NCI-H1436 (cell line): ENCODE results near the gene CTNNBL1.

Source experiments
- DNase-seq: peaks from one replicate; lab custom pipeline; 2025; lab: John Stamatoyannopoulos, UW

CTNNBL1 gene

DNA sequence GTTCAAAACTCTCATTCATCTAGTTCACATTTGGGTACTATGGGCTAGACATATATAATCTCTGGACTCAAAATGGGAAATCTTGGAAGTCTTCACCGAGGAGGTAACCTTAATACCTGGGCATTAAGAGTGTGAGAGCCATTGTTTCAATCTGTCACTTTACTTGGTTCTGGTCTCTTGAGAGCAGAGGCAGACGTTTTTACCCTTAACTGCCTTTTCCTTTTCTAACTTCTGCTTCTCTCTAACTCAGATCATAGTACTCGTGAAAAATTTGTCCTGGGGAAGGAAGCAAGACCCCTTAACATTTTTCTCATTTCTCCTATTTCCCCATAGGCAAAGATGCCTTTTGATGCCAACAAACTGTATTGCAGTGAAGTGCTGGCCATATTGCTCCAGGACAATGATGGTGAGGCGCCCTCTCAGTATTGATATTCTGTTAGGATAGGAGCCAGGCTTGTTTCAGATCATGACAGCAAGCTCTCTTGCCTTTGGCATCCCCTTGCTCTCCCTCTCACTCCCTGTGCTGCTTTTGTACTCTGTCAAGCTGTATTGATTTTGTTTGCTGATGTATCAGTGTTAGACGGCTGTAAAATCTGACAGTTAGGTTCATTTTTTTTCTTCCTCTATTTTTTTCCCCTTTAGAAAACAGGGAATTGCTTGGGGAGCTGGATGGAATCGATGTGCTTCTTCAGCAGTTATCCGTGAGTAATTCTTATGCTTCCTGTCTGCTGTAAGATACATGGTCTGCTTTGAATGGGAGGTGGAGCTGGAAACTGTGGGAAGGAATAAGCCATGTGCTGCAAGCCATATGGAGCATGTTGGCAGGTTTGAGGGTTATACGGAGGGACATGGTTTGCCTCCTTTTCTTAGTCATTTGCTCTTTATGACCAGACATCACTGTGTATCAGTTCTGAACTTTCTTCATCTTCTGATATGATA is 83.5 kb downstream of the CTNNBL1 start:
- no peak for DNase-seq

DNA sequence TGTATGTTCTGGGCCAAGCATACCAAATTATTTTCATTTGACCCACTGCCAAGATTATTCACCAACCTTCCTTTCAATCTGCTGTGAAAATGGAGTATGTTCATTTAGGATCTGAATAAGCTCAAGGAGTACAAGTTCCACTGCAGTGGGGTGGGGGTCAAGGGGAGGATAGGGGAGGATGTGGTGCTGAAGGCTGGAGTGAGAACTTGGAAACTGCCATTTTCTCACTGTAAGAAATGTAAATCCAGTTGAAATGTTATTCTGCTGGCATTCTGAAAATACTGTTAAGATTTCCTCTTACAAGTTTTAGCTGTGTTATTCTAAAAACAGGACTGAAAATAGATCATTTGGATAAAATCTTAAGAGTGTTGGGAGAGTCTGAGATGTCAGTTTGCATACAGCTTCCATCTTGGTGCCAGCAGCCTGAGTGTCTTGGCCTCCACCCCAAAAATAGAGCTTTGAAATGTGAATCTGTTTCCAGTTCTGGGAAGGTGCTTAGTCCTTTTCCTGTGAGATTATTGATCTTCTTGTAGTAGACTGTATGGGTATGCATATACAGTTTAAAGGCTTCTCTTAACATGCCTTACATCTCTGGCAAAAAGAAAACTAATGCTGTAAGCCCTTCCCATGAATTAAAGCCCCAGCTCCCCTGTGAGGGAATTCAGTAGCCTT is 84.3 kb downstream of the CTNNBL1 start:
- no peak for DNase-seq

DNA sequence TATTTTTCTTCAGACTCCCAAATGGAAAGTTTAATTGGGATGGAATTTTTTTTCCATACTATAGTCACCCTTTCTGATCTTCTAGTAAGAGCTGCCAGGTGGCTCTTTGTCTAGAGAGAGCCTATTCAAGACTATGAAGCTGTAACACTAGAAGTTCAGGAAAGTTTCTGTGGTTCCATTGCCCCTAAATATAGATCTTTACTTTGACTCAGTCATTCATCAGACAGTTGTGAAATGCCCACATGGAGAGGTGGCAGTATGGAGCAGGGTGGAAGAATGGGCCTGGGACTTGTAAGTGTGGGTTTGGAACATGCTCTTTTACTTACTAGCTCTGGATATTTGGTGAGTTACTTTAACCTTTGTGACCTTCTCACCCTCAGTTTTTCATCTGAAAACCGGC is 87.8 kb downstream of the CTNNBL1 start:
- no peak for DNase-seq

DNA sequence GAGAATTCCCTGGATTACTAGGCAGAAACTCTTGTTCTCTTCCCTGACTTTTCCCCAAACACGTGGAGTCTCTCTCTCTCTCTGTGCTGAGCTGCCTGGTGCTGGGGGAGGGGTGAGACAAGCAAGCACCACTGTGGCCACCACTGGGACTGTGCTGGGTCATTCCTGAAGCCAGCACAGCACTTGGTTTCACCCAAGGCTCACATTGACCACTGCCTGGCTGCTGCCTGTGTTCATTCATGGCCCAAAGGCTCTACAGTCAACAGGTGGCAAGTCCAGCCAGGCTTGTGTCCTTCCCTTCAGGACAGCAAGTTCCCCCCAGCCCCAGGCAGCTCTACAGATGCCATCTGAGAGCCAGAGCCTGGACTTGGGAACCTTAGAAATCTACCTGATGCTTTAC is 92.2 kb downstream of the CTNNBL1 start:
- DNase-seq = no peak

DNA sequence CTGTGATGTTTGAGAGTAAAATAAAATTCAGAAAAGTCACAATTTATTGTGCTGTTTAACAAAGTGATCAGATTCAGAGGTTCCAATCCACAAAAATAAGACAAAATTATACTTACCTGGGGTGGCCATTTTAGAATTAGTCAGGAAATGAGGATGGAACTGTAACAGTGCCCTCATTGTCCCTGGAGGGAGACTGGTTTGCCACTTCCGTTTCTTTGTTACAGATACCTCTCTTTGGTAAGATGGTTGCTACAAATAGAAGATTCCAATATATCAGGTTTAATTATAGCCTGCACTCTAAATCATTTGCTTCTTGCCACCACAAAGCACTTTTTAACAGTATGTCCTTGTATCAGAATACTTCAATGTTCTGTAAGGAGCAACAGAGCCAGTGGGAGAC is 95.6 kb downstream of the CTNNBL1 start:
- no peak for DNase-seq

DNA sequence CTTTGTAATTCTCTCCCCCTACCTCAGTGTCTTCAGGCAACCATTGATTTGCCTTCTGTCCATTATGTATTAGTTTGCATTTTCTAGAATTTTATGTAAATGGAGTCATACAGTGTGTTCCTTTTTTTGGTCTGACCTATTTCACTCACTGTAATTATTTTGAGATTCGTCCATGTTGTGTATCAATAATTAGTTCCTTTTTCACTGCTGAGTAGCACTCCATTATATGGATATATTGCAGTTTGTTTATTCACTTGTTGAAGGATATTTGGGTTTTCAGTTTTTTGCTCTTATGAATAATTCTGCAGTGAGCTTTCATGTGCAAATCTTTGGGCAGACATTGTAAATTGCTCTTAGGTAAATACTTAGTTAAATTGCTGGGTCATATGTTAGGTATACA is 97.1 kb downstream of the CTNNBL1 start:
- DNase-seq = no peak

DNA sequence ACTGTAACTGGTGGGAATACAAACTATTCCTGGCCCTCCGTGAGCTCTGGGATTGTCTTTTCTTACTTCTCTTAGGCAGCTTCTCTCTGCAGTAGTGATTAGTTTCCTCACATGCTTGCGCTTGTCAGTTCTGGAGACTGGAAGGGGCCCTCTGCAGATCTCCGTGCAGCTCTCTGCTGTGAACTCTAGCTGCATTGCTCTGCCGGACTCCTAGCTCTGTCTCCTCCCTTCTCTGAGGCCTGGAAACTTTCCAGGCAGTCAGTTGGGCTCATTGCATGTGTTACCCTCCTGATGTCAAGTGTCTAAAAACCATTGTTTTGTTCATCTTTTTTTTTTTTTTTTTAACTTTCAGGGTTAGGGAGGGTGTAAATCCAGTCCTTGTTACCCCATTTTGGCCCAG is 102.3 kb downstream of the CTNNBL1 start:
- DNase-seq = no peak

DNA sequence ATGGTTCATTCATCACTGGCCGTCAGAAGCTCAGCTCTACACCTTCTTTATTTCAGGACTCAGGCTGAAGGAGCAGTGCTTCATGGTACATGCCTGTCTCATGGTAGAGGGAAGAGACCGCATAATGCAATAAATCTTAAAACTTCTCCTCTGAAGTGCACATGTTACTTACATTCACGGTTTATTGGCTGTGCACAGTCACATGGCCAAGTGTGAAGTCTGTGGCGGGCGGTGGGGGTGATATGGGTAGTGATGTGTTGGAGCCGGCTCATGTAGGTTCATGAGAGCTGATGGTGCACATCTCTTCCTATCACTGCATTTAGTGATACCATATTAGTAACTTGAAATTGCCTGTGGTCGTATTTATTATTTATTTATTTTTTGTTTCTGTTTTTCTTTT is 102.9 kb downstream of the CTNNBL1 start:
- no peak for DNase-seq

DNA sequence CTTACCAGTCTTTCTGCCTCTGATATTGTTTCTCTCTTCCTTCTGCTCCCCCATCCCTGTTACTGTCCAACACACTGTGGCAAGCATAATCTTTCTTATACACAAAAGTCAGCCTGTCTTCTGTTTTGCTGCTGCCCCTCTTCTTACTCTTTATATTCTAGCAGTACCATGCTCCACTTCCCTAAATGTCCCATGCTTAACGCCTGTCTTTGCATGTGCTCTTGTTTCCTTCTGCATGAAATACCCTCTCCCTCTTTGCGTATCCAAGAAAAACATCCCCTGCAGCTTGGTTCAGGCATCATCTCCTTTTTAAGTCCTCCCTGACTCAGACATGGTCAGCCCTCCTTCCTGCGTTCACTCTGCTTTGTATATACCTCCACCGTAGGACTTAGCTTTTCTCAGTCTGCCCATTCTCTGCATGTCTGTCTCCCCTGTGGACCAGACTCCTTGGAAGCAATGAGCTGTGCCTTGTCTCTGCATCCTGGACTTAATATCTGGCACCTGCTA is 103.9 kb downstream of the CTNNBL1 start:
- no peak for DNase-seq

DNA sequence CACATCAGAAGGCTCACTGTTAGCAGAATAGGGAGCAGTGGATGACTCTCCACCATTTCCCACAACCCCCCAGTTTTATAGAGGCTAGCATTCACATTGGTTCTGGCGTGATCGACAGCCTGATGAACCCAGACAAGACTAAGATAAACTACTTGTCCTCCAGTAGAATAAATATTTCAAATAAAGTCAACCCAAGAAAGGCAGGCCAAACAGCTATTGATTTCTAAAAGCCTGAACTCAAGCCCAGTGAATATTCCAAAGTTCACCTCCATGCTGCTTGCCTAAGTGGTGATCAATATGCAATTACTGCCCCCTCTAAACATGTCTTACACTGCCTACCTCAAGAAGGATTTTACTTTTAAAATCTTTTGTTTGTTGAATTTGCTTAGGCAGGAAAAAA is 104.5 kb downstream of the CTNNBL1 start:
- no peak for DNase-seq

DNA sequence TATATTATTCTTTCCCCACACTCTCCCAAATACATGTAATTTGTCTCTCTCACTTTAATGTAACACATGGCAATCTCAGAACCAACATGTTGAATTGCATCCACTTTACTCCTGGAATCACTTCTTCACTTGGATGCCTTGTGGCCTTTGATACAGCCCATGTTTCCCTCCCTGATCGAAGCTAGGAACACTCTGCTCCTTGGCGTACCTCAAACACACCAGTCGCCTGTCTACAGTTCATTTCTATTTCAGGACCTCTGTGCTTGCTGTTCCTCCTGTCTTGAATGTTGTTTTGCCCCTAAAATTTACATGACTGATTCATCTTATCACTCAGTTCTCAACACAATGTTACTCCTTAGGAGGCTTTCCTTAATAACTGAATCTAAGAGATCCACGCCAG is 106.8 kb downstream of the CTNNBL1 start:
- no peak for DNase-seq

DNA sequence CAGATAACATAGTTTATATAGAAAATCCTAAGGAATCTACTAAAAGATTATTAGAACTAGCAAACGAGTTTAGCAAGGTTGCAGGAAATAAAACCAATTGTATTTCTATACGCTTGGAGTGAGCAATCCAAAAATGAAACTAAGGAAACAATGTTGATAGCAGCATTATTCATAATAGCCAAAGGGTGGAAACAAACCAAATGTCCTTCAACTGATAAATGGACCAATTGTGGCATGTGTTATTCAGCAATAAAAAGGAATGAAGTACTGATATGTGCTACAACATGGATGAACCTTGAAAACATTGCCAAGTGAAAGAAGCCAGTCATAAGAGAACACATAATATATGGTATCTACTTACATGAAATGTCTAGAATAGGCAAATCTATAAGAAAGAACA is 108.1 kb downstream of the CTNNBL1 start:
- no peak for DNase-seq

DNA sequence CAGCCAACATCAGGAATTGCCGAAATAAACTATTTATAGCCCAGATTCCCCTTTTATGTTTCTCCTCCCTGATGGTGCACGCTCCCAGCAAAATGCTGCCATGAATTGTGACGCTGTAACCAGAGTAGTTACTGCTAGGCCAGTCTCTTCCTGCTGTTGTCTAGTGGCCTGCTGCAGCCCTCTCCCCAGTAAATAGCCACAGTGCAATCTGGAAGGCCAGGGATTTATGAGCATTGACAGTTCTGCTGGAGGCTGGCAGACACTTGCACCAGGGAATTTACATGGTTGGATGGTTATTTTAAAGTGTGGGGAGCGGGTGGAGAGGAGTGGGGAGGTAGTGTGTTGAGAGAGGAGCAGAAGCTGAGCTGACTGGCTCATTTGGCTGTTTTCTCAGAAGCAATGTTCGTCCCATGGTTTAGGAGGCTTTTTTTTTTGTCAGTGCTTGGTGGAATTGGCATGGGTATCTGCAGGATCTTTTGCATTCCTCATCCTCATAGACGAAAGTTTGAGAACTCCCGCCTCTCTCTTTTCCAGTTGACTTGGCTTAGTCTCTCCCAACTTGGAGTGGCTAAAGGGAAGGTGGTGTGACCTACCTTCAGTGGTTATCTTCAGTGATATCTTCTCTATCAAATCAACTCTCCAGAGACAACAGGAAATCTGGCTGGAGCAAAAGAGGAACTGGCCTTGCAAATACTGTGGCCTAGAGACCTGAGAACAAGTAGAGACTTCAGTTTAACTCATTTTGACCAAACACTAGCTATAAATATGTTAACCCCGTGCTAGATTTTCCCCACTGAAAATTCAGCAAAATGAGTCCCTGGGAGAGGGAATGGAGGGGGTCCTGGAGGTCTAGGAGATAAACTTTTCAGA is 109.8 kb downstream of the CTNNBL1 start:
- DNase-seq = no peak

DNA sequence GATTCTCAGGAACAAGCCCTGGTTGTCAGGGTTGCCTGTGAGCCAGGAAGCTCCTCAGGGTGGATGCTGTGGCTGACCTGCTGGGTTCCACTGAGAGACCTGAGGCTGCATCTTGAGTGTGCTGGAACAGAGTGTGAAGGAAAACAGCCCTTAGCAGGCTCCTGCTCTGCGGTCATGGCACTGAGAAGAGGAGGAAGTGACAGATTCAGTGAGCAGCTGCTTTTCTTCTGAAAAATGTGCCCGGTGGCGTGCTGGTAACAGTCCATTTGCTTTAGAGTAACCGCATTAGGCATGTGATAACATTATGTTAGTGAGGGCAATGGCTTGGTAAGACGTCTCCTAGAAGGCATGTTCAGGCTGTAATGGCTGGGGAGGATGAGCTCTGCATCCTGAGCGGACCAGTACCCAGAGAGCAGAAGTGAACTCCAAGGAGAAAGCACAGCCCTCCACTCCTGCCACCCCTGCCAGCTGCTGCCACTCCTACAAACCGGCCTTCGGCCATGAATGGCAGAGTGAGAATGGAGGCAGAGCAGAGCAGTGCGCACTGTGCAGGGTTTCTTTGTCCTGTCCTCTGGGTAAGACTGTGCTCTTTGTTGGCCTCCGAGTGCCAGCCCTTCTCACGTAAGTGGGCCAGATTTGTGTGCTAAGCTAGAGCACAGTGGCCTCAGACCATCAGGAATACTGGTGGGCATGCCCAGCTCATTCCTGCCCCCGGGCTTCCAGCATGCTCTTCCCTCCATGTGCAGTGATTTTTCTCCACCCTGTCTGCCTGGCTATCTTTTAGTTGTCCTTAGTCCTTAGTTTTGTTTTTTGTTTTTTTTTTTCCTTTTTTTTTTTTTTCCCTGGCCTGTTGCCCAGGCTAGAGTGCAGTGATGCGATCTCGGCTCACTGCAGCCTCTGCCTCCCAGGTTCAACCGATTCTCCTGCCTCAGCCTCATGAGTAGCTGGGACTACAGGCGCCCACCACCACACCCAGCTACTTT is 111.0 kb downstream of the CTNNBL1 start:
- DNase-seq = no peak

DNA sequence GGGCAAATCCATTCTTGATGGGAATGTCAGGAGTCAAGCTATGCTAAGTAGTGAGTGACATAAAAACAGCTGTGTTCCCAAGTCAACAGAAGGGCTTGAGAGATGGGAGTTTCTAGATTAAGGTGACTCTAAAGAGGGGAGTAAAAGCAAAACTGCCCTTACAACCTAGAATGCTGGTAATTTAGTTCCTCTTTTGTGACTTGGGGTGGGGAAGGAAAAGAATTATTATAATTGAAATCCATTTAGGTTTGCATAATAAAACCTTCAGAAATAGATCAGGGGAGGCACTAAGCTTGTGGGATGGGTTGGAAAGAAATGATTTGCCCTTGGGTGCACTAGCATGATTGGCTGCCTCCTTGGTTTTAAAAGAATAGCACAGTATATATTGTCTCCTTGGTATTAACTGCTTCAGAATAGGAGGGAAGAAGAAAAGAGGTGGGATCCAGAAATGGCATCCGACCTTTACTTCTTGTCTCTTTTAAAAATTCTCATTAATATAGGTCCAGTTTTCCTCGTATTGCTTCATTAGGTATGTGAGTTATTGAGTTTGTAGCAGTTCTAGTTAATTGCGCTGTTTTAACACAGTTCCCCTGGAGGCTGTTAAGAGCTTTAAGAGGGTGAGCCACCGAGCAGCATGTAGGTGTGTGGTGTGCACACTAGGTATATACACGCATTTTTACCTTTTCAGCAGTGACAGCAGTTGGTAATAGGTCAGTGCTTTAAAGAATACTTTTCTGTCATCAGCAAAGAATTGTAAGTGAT is 113.8 kb downstream of the CTNNBL1 start:
- DNase-seq = no peak

DNA sequence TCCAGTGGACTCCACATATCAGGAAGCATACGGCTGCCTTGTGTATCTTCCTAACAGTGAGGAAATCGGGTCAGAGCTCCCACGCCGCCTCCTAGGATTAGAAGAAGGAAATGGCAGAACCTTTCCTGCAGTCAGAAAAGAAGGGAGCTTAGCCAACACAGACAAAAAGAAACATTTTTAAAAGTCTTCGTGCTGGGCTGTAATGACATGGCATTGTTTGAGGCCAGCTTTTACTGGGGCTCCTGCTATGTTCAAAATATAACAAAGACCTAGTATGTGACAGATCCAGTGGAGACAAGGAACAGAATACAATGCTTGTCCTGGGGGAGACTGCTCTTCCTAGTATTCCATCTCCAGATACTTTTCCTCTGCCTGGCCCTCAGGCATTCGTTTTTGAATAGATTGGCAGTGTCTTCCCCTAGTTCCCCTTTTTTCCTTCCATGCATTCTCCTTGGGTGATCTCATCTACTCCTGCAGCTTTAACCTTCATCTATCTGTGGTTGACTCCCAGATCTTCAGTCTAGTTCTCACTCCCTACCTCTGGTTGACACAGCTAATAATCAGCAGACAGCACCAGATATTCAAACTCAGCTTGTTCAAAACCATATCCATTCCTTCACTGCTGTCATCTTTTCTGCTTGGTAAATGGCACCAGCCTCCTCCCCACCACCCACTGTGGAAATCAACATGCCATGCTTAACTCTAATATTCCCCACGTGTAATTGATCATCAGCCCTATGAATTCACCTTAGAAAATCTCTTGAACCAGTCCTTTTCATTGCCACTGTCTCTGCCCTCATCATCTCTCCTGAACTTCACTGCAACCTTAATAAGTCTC is 114.6 kb downstream of the CTNNBL1 start:
- no peak for DNase-seq

DNA sequence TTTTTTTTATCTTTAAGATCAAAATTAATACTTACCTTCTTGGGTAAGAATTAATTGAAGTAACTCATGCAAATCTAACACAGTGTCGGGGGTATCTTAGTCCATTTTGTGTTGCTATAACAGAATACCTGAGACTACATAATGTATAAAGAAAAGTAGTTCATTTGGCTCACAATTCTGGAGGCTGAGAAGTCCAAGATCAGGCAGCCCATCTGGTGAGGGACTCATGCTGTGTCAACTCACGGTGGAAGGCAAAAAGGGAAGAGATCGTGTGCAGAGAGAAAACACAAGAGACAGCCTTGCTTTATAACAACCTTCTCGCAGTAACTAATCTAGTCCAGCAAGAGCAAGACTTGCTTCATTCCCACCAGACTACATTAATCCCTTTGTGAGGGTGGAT is 116.2 kb downstream of the CTNNBL1 start:
- DNase-seq = no peak

DNA sequence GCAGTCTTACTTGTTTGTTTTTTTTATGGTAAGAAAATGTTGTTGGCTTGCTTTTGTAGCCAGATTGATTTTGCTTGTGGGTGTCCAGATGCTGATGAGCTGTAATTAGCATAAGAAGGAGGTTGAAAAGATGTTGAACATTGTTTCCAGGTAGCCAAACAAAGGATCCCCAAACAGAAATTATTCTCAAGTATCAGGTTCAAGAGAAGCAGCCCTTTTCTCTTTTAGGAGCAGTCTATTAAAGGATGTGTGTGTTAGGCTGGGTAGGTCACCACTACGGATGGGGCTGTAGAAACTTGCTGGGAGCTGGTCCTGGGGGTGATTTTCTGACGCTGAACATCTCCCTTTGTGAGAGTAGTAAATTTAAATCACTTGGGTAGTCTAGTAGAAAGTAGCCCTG is 122.2 kb downstream of the CTNNBL1 start:
- peak; percentile 76 for DNase-seq

DNA sequence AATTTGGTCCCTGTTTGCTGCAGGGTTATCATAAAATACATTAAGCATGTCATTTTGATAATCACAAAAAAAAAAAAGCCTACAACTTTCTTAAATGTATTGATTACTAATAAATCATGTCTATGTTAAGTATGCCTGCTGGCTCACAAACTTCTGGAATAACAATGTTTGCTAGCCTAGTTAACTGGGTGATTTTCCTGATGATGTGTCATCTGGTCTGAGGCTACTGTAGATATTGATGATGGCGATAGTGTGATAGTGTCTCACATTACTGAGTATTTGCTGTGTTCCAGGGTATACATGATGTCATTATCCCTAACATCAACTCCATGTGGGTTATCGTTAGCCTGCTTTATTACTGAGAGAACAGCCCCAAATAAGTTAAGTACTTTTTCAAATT is 122.9 kb downstream of the CTNNBL1 start:
- DNase-seq = no peak
